DMS153 treated with DMSO at 0.1 percent for 48 hours (cell line): ENCODE results near the gene SRPRB.
"Not testable (repeated sequence)": the region's sequence is repeated elsewhere in the genome, so short reads cannot be mapped to it uniquely, and the experiment has no call there.

Experiments
- DNase-seq: peaks from one replicate; lab custom pipeline; 2025; ENCODE audit not compliant: unreplicated experiment; lab: John Stamatoyannopoulos, UW

SRPRB gene

GRCh38 chr3:133777807-133778568, 27.6 kb upstream of the SRPRB start:
- no peak for DNase-seq

- no peak for DNase-seq
These were observed 25.9 kb upstream of the SRPRB start for GRCh38 chr3:133779626-133780203.

- DNase-seq: not testable (repeated sequence)
These were observed 24.9 kb upstream of the SRPRB start for GRCh38 chr3:133780756-133781155.

- DNase-seq: no peak
These were observed 24.0 kb upstream of the SRPRB start for GRCh38 chr3:133781570-133781969.

- DNase-seq: no peak
These were observed 23.2 kb upstream of the SRPRB start for GRCh38 chr3:133782454-133782853.

- no peak for DNase-seq
These were observed 21.9 kb upstream of the SRPRB start for GRCh38 chr3:133783762-133784161.

- no peak for DNase-seq
These were observed 17.6 kb upstream of the SRPRB start for GRCh38 chr3:133788024-133788423.

- DNase-seq: no peak
These were observed 13.3 kb upstream of the SRPRB start for GRCh38 chr3:133792171-133792763.

- no peak for DNase-seq
These were observed 8.1 kb upstream of the SRPRB start for GRCh38 chr3:133797396-133798105.

- no peak for DNase-seq
These were observed 5.6 kb upstream of the SRPRB start for GRCh38 chr3:133799794-133800585.

GRCh38 chr3:133803469-133803868, 2.1 kb upstream of the SRPRB start:
- no peak for DNase-seq

GRCh38 chr3:133804896-133805295, 719 bp upstream of the SRPRB start:
- no peak for DNase-seq

- no peak for DNase-seq
These were observed 272 bp upstream of the SRPRB start for GRCh38 chr3:133805384-133805701.

- DNase-seq: no peak
These were observed 7.3 kb downstream of the SRPRB start for GRCh38 chr3:133812872-133813271.

- DNase-seq: no peak
These were observed 9.8 kb downstream of the SRPRB start for GRCh38 chr3:133815386-133815785.

GRCh38 chr3:133820129-133820528, 14.5 kb downstream of the SRPRB start:
- no peak for DNase-seq

GRCh38 chr3:133820889-133821675, 15.5 kb downstream of the SRPRB start:
- DNase-seq: no peak

- no peak for DNase-seq
These were observed 16.4 kb downstream of the SRPRB start for GRCh38 chr3:133821767-133822638.

GRCh38 chr3:133824961-133825485, 19.4 kb downstream of the SRPRB start:
- no peak for DNase-seq
